DND-41 (cell line): ENCODE results near the gene FARSB.

ENCODE experiments used
- CTCF ChIP-seq: IDR thresholded peaks from 2 replicates; pipeline ENCODE4 v1.5.1; 2012; ENCODE audit warnings: borderline replicate concordance, low read length, moderate library complexity, mild to moderate bottlenecking; ENCODE audit not compliant: poor library complexity, severe bottlenecking; ENCODE audit errors: extremely low read depth
- EZH2 ChIP-seq: IDR thresholded peaks from 3 replicates; pipeline ENCODE4 v1.6.1; 2012; ENCODE audit warnings: borderline replicate concordance, low read depth, mild to moderate bottlenecking, moderate library complexity, low read length, inconsistent platforms; ENCODE audit not compliant: severe bottlenecking

GRCh38 chr2:222623756-222624309, 32.1 kb downstream of the FARSB start:
- TF ChIP-seq CTCF (no peak), EZH2 (no peak)
